K562 (cell line): Measurements from ENCODE around the gene PATJ. TPM values are rescaled to one million over a fixed set of nuclear protein-coding genes. Genes with fewer than 3 reads are reported as not detected.

Experiments used
- ATAC-seq: fragments of 200-7000 bp; cut with Tn5 transposase; 3 replicates; pipeline ENCODE4 v1.9.1; 2020; ENCODE audit warnings: moderate library complexity
- BruUV-seq: library from RNA; stranded (reverse); fragments of 400-500 nt; replicated peaks from 2 replicates; lab custom pipeline; 2021; lab: Mats Ljungman, UMichigan
- CTCF ChIA-PET: fragments of 300-600 bp; formaldehyde crosslinking; extraction: SDS; loops from one replicate; lab custom pipeline; 2021; ENCODE audit warnings: low intra/inter-chr PET ratio; lab: Yijun Ruan, JAX
- POLR2A ChIA-PET: fragments of 300-600, 350-650 bp; sonication (Branson Sonifier 250); formaldehyde crosslinking; extraction: SDS; loops from one replicate; lab custom pipeline; 2021; ENCODE audit warnings: antibody characterized with exemption, inconsistent platforms; lab: Yijun Ruan, JAX
- DNase-seq, 4 experiments: peaks; one replicate each; pipeline versions ENCODE4 v3.0.0 to v3.0.0-alpha.2; 2011 to 2018; ENCODE audit warnings: low spot score in 3 of 4, mixed read lengths in 3 of 4; ENCODE audit errors: extremely low read depth in 1 of 4
- FAIRE-seq: peaks from 2 replicates; lab custom pipeline; 2011; peaks lifted over from hg19 to GRCh38; lab: Jason Lieb, UNC
- H2AFZ ChIP-seq: 2 replicates; pipeline ENCODE4 v1.6.0; 2011; ENCODE audit warnings: low read depth, low read length, control low read depth, inconsistent platforms
- H3K27ac ChIP-seq: fragments of 200-600 bp; 3 replicates; pipeline ENCODE4 v1.8.0; 2011; ENCODE audit warnings: low read depth, mild to moderate bottlenecking, control low read depth, inconsistent platforms, low read length, moderate library complexity, mixed read lengths; ENCODE audit errors: extremely low read depth
- H3K27me3 ChIP-seq, 2 experiments: fragments of 300-600 bp in 1 of 2; 2 replicates in 1 of 2; 3 replicates in 1 of 2; pipeline versions ENCODE4 v1.6.0 to v1.8.0; 2011; ENCODE audit warnings: inconsistent platforms in 2 of 2, low read length in 2 of 2, mild to moderate bottlenecking in 1 of 2, mixed read lengths in 1 of 2, moderate library complexity in 1 of 2; ENCODE audit not compliant: control insufficient read depth in 2 of 2, insufficient read depth in 2 of 2
- H3K36me3 ChIP-seq: fragments of 300-600 bp; 3 replicates; pipeline ENCODE4 v1.8.0; 2011; ENCODE audit warnings: mild to moderate bottlenecking, low read length, inconsistent platforms; ENCODE audit not compliant: control insufficient read depth, insufficient read depth
- H3K4me1 ChIP-seq, 2 experiments: fragments of 200-600 bp in 1 of 2; replicated peaks in 1 of 2; 2 replicates in 1 of 2; 3 replicates in 1 of 2; pipeline versions ENCODE4 v1.5.1 to v1.8.0; 2011; ENCODE audit warnings: inconsistent platforms in 2 of 2, low read length in 2 of 2, mild to moderate bottlenecking in 1 of 2, mixed read lengths in 1 of 2, moderate library complexity in 1 of 2; ENCODE audit not compliant: control insufficient read depth in 2 of 2, insufficient read depth in 2 of 2
- H3K4me2 ChIP-seq: 2 replicates; pipeline ENCODE4 v1.6.1; 2011; ENCODE audit warnings: low read length, control low read depth, inconsistent platforms, mixed read lengths; ENCODE audit not compliant: insufficient read depth
- H3K4me3 ChIP-seq: fragments of 200-600 bp; sonication (generic), shearing (Covaris generic); 2 replicates; pipeline ENCODE4 v1.5.1; 2016; ENCODE audit warnings: control low read depth, inconsistent platforms
- H3K79me2 ChIP-seq: fragments of 200-600 bp; 3 replicates; pipeline ENCODE4 v1.8.0; 2011; ENCODE audit warnings: low read length, inconsistent platforms; ENCODE audit not compliant: control insufficient read depth, insufficient read depth
- H3K9ac ChIP-seq, 2 experiments: 2 replicates each; pipeline versions ENCODE4 v1.6.0 to v1.6.1; 2011; ENCODE audit warnings: low read depth in 2 of 2, low read length in 2 of 2, control low read depth in 1 of 2, inconsistent platforms in 1 of 2, mild to moderate bottlenecking in 1 of 2, mixed read lengths in 1 of 2; ENCODE audit not compliant: insufficient read depth in 1 of 2
- H3K9me1 ChIP-seq: one replicate; pipeline ENCODE4 v1.6.0; 2011; ENCODE audit warnings: inconsistent platforms, mild to moderate bottlenecking, low read length, moderate library complexity; ENCODE audit not compliant: control insufficient read depth, insufficient read depth
- H3K9me3 ChIP-seq: replicated peaks from 2 replicates; pipeline ENCODE4 v1.5.1; 2011; ENCODE audit warnings: low read depth, low read length, inconsistent platforms; ENCODE audit not compliant: control insufficient read depth, insufficient read depth
- H4K20me1 ChIP-seq: replicated peaks from 2 replicates; pipeline ENCODE4 v1.6.1; 2011; ENCODE audit warnings: low read length, inconsistent platforms, mixed read lengths; ENCODE audit not compliant: control insufficient read depth, insufficient read depth
- ATF3 ChIP-seq, 2 experiments: fragments of 450-650 bp in 1 of 2; sonication (generic) in 1 of 2; formaldehyde crosslinking in 1 of 2; IDR thresholded peaks in 1 of 2; conservative IDR thresholded peaks in 1 of 2; 2 replicates each; pipeline versions ENCODE4 v1.6.1 to v1.8.1; 2016 to 2023; ENCODE audit warnings: mild to moderate bottlenecking in 2 of 2, moderate library complexity in 2 of 2, inconsistent platforms in 1 of 2, missing genetic modification reagents in 1 of 2
- FOSL1 ChIP-seq: fragments of 200-800 bp; sonication (Bioruptor generic); conservative IDR thresholded peaks from 2 replicates; pipeline ENCODE4 v1.6.1; 2016; ENCODE audit warnings: missing genetic modification characterization, missing compliant biosample characterization
- JUND ChIP-seq, 2 experiments: IDR thresholded peaks; 2 replicates in 1 of 2; 3 replicates in 1 of 2; pipeline ENCODE4 v1.6.1; 2011; ENCODE audit warnings: borderline replicate concordance in 2 of 2, low read depth in 2 of 2, low read length in 2 of 2, improper control_type of control experiment in 1 of 2, missing biosample characterization in 1 of 2, missing genetic modification characterization in 1 of 2, missing genetic modification reagents in 1 of 2
- MEIS2 ChIP-seq: fragments of 450-650 bp; IDR thresholded peaks from 2 replicates; pipeline ENCODE4 v1.6.1; 2014; ENCODE audit warnings: mild to moderate bottlenecking; ENCODE audit not compliant: partially characterized antibody
- MTF1 ChIP-seq: fragments of 250-450 bp; sonication (Bioruptor Pico); IDR thresholded peaks from 2 replicates; pipeline ENCODE4 v1.9.0; 2021; ENCODE audit warnings: moderate library complexity, mild to moderate bottlenecking, inconsistent platforms, borderline replicate concordance
- NFIC ChIP-seq: fragments of 450-650 bp; IDR thresholded peaks from 2 replicates; pipeline ENCODE4 v1.6.1; 2017; ENCODE audit warnings: mild to moderate bottlenecking, inconsistent platforms
- PBX2 ChIP-seq, 2 experiments: IDR thresholded peaks in 1 of 2; conservative IDR thresholded peaks in 1 of 2; 2 replicates each; pipeline ENCODE4 v1.6.1; 2016; ENCODE audit warnings: low read depth in 2 of 2, mild to moderate bottlenecking in 1 of 2, missing compliant biosample characterization in 1 of 2, missing genetic modification characterization in 1 of 2, moderate library complexity in 1 of 2
- PHF21A ChIP-seq: fragments of 450-650 bp; IDR thresholded peaks from 2 replicates; pipeline ENCODE4 v1.6.1; 2017; ENCODE audit warnings: low read depth, borderline replicate concordance
- WGBS: fragments of 100-300 bp; shearing (Covaris generic); methylation state at CpG from one replicate; pipeline ENCODE4 v1.1.6; 2016; ENCODE audit warnings: low coverage, mixed read lengths; ENCODE audit not compliant: insufficient coverage; ENCODE audit errors: missing lambda C conversion rate; 5-methylcytosine and 5-hydroxymethylcytosine counted together
- in situ Hi-C: fragments of 300-500 bp; cut with MboI; formaldehyde crosslinking; loops from 4 replicates; pipeline ENCODE4 v1.15.0; 2018; ENCODE audit warnings: inconsistent platforms, mixed read lengths
- intact Hi-C: fragments of 100-400 bp; cut with micrococcal nuclease; formaldehyde crosslinking; loops from 2 replicates; pipeline ENCODE4 v1.14.2; 2022
- polyA plus RNA-seq, 8 experiments: library from polyadenylated mRNA; depleted of rRNA in 4 of 8; stranded (reverse) in 5 of 8; unstranded in 3 of 8; fragments of >200 nt; fragmentation: Nextera tagmentation in 2 of 8; fragmentation: Illumina TruSeq in 1 of 8; extraction: Ambion mirVana in 2 of 8; extraction: Trizol in 1 of 8; gene quantifications; 2 replicates each; pipeline versions ENCODE4 v1.2.1 to v1.2.3, GENCODE V29; 2011 to 2014; ENCODE audit warnings: inconsistent platforms in 1 of 8, missing spikeins in 1 of 8
- total RNA-seq, 7 experiments: library from RNA; depleted of rRNA in 6 of 7; stranded (reverse); fragments of >200 nt in 6 of 7; fragmentation: Illumina TruSeq in 2 of 7; extraction: Trizol in 2 of 7; gene quantifications; 2 replicates each; pipeline versions ENCODE4 v1.2.1 to v1.2.3, GENCODE V29; 2011 to 2021; ENCODE audit warnings: low replicate concordance in 1 of 7

The PATJ gene
- total and polyA plus RNA-seq, 9 of the 15 experiments (the other 6 are each of a cell fraction or from before 2014, with no cell fraction given): 0.22 TPM; not detected in 8

- ChIA-PET POLR2A (no interaction called here), CTCF (no interaction called here)
- Histone ChIP-seq H3K27ac (no peak overlapping the region), H3K4me2 (no peak overlapping the region), H3K9ac (no peak overlapping the region), H3K36me3 (no peaks in the 10 kb centered on the region), H3K4me3 (no peak overlapping the region), H3K79me2 (no peaks in the 10 kb centered on the region), H4K20me1 (no peaks in the 10 kb centered on the region), H2AFZ (no peak overlapping the region), H3K27me3 (peaks cover 4% of the 10 kb centered on the region in 2 experiments; a peak in 1 of 5 replicates), H3K9me3 (no peaks in the 10 kb centered on the region), H3K4me1 (no peaks in the 10 kb centered on the region), H3K9me1 (no peaks in the 10 kb centered on the region)
- DNase-seq (peak; percentile 6 to 27 (median 24)), ATAC-seq (no peak), FAIRE-seq (no peak)
- intact Hi-C loops (no loop called here), in situ Hi-C loops (no loop called here)
- TF ChIP-seq PHF21A (no peak), ATF3 (IDR thresholded peaks at IDR 0.05) (peak; percentile 40; the same call in 1 of the 2 replicates), ATF3 (CRISPR knock-in tag; conservative IDR thresholded peaks at IDR 0.05) (no peak), PBX2 (CRISPR knock-in tag; IDR thresholded peaks at IDR 0.05; ENCODE audit: low read depth) (no peak), PBX2 (tag; conservative IDR thresholded peaks at IDR 0.05; ENCODE audit: low read depth) (peak; percentile 69), MEIS2 (peak; percentile 68), JUND (IDR thresholded peaks at IDR 0.05; ENCODE audit: borderline replicate concordance, low read depth, low read length) (peak; percentile 61; the same call in 1 of the 2 replicates), JUND (tag; IDR thresholded peaks at IDR 0.05; ENCODE audit: borderline replicate concordance, low read depth, low read length) (peak; percentile 67; the same call in 2 of the 3 replicates), FOSL1 (tag) (peak; percentile 70), NFIC (peak; percentile 67), MTF1 (no peak)
- 0% methylated on average over 3 of the region's 3 CpGs for WGBS
- no TSS peak for BruUV-seq
Measured at GRCh38 chr1:62076286-62076685, 334.0 kb downstream of the PATJ start.
